Measurements from ENCODE around the gene CFAP65. TPM values are rescaled to one million over a fixed set of nuclear protein-coding genes. Genes with fewer than 3 reads are reported as not detected.

The CFAP65 gene
- total and polyA plus RNA-seq, 9 of the 15 experiments (the other 6 are each of a cell fraction or from before 2014, with no cell fraction given) = not detected

GRCh38 chr2:219078126-219078525 is 36.8 kb upstream of the CFAP65 start:
- Histone ChIP-seq H3K4me1 (replicated peaks in 1 of 2; ENCODE audit: control insufficient read depth in 2 of 2, insufficient read depth in 2 of 2, low read length in 2 of 2) (0 out of 5 replicates have a peak, but pooled peaks cover 0 to 2% of the 10 kb centered on the region in 2 experiments), H3K27ac (ENCODE audit: extremely low read depth, low read depth, low read length) (no peak overlapping the region), H3K4me3 (no peak overlapping the region), H3K9me3 (replicated peaks; ENCODE audit: control insufficient read depth, insufficient read depth, low read depth, low read length) (no peaks in the 10 kb centered on the region), H3K79me2 (ENCODE audit: control insufficient read depth, insufficient read depth, low read length) (no peaks in the 10 kb centered on the region), H3K9me1 (ENCODE audit: control insufficient read depth, insufficient read depth, low read length) (peaks cover 2% of the 10 kb centered on the region), H3K27me3 (ENCODE audit: control insufficient read depth in 2 of 2, insufficient read depth in 2 of 2, low read length in 2 of 2) (no peaks in the 10 kb centered on the region), H3K9ac (ENCODE audit: insufficient read depth in 1 of 2, low read depth in 2 of 2, low read length in 2 of 2) (no peak overlapping the region), H2AFZ (ENCODE audit: low read depth, low read length) (no peak overlapping the region), H3K36me3 (ENCODE audit: control insufficient read depth, insufficient read depth, low read length) (peaks cover 5% of the 10 kb centered on the region; the same call in 1 of the 3 replicates), H3K4me2 (ENCODE audit: insufficient read depth, low read length) (no peak overlapping the region), H4K20me1 (replicated peaks; ENCODE audit: control insufficient read depth, insufficient read depth, low read length) (no peaks in the 10 kb centered on the region; the same call in 1 of the 2 replicates)
- TF ChIP-seq ZNF124 (CRISPR knock-in tag; IDR thresholded peaks at IDR 0.05) = no peak
- no peak for TF ChIP-seq ZNF217 (CRISPR knock-in tag; IDR thresholded peaks at IDR 0.05)
- no peak for TF ChIP-seq CHCHD3 (CRISPR knock-in tag; IDR thresholded peaks at IDR 0.05)
- in situ Hi-C loops (cut with MboI) (no loop called here), intact Hi-C loops (cut with micrococcal nuclease) (no loop called here)
- FAIRE-seq = no peak
- ChIA-PET CTCF (ENCODE audit: low intra/inter-chr PET ratio) (no interaction called here), POLR2A (interaction anchor here (0.6 to 0.7 kb wide), 2 partner anchors 9 to 98 kb away, joined by 3 read pairs; no protein-coding TSS in a partner anchor)
- no TSS peak for BruUV-seq (replicated peaks)
- peak in 1 of 4 experiments; percentile 11 for DNase-seq (ENCODE audit: extremely low read depth in 1 of 4, low spot score in 3 of 4)
- WGBS (ENCODE audit: insufficient coverage, low coverage, missing lambda C conversion rate) = 29% methylated on average over 1 of the region's 3 CpGs
- ATAC-seq = no peak

DNA sequence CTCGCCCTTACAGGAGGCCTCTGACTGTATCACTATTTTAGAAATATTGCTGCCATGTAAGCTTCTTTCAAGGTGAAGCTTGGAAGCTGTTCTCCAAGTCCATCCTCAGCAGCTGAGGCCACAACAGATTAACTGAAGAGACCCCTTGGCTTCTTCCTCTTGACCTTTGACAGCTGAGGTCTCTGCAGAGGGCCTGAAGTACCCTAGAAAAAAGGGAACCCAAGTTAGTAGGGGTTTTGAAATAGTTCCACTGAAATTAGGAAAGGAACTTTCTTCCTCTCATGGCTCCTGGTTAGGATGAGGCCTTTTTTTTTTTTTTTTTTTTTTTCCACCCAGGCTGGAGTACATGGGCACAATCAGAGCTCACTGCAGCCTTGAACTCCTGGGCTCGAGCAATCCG is 34.9 kb upstream of the CFAP65 start:
- H3K27ac ChIP-seq (ENCODE audit: extremely low read depth, low read depth, low read length) = no peak overlapping the region
- ATAC-seq (no peak), FAIRE-seq (no peak), DNase-seq (ENCODE audit: extremely low read depth in 1 of 4, low spot score in 3 of 4) (no peak)
- intact Hi-C loops (cut with micrococcal nuclease) = no loop called here
- no peaks in the 10 kb centered on the region for H3K9me3 ChIP-seq (replicated peaks; ENCODE audit: control insufficient read depth, insufficient read depth, low read depth, low read length)
- no peaks in the 10 kb centered on the region for H3K4me1 ChIP-seq (replicated peaks in 1 of 2; ENCODE audit: control insufficient read depth in 2 of 2, insufficient read depth in 2 of 2, low read length in 2 of 2)
- BruUV-seq (replicated peaks) = no TSS peak
- H3K27me3 ChIP-seq (ENCODE audit: control insufficient read depth in 2 of 2, insufficient read depth in 2 of 2, low read length in 2 of 2) = no peaks in the 10 kb centered on the region
- H2AFZ ChIP-seq (ENCODE audit: low read depth, low read length) = no peak overlapping the region
- in situ Hi-C loops (cut with MboI) = no loop called here
- no peak overlapping the region for H3K4me2 ChIP-seq (ENCODE audit: insufficient read depth, low read length)
- H3K9me1 ChIP-seq (ENCODE audit: control insufficient read depth, insufficient read depth, low read length) = no peaks in the 10 kb centered on the region
- ChIA-PET POLR2A (no interaction called here), CTCF (ENCODE audit: low intra/inter-chr PET ratio) (no interaction called here)
- WGBS (ENCODE audit: insufficient coverage, low coverage, missing lambda C conversion rate) = 80% methylated on average over 3 of the region's 3 CpGs
- H3K9ac ChIP-seq (ENCODE audit: insufficient read depth in 1 of 2, low read depth in 2 of 2, low read length in 2 of 2) = no peak overlapping the region
- no peaks in the 10 kb centered on the region for H3K79me2 ChIP-seq (ENCODE audit: control insufficient read depth, insufficient read depth, low read length)
- no peaks in the 10 kb centered on the region; the same call in 1 of the 2 replicates for H4K20me1 ChIP-seq (replicated peaks; ENCODE audit: control insufficient read depth, insufficient read depth, low read length)
- H3K36me3 ChIP-seq (ENCODE audit: control insufficient read depth, insufficient read depth, low read length) = peaks cover 5% of the 10 kb centered on the region; the same call in 1 of the 3 replicates
- no peak overlapping the region for H3K4me3 ChIP-seq
- TF ChIP-seq ZNF707 (CRISPR knock-in tag; conservative IDR thresholded peaks at IDR 0.05) (no peak), POLR3A (IDR thresholded peaks at IDR 0.05; ENCODE audit: borderline replicate concordance, extremely low read depth, insufficient read depth, insufficient read length) (no peak), ZNF644 (tag; IDR thresholded peaks at IDR 0.05; ENCODE audit: low read depth) (no peak), POLR2G (IDR thresholded peaks at IDR 0.05; ENCODE audit: low read depth, low read length) (no peak), ZNF232 (CRISPR knock-in tag; IDR thresholded peaks at IDR 0.05) (no peak), ZEB2 (IDR thresholded peaks at IDR 0.05) (no peak), HBP1 (CRISPR knock-in tag; IDR thresholded peaks at IDR 0.05) (no peak), NR2C2 (CRISPR knock-in tag; IDR thresholded peaks at IDR 0.05) (no peak), NR2C2 (tag; IDR thresholded peaks at IDR 0.05) (no peak)
- TF ChIP-seq, protein P1, sequence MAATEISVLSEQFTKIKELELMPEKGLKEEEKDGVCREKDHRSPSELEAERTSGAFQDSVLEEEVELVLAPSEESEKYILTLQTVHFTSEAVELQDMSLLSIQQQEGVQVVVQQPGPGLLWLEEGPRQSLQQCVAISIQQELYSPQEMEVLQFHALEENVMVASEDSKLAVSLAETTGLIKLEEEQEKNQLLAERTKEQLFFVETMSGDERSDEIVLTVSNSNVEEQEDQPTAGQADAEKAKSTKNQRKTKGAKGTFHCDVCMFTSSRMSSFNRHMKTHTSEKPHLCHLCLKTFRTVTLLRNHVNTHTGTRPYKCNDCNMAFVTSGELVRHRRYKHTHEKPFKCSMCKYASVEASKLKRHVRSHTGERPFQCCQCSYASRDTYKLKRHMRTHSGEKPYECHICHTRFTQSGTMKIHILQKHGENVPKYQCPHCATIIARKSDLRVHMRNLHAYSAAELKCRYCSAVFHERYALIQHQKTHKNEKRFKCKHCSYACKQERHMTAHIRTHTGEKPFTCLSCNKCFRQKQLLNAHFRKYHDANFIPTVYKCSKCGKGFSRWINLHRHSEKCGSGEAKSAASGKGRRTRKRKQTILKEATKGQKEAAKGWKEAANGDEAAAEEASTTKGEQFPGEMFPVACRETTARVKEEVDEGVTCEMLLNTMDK (IDR thresholded peaks at IDR 0.05; ENCODE audit: borderline replicate concordance, insufficient read depth, low read depth, low read length, poor library complexity, severe bottlenecking) = no peak

All from K562 (cell line).